ENCODE data around the gene FNIP2. TPM values are rescaled to one million over a fixed set of nuclear protein-coding genes. Genes with fewer than 3 reads are reported as not detected.

Gene FNIP2
- total and polyA plus RNA-seq, 9 of the 15 experiments (the other 6 are each of a cell fraction or from before 2014, with no cell fraction given), result 1.7 to 15.5 (median 8.3) TPM

DNA sequence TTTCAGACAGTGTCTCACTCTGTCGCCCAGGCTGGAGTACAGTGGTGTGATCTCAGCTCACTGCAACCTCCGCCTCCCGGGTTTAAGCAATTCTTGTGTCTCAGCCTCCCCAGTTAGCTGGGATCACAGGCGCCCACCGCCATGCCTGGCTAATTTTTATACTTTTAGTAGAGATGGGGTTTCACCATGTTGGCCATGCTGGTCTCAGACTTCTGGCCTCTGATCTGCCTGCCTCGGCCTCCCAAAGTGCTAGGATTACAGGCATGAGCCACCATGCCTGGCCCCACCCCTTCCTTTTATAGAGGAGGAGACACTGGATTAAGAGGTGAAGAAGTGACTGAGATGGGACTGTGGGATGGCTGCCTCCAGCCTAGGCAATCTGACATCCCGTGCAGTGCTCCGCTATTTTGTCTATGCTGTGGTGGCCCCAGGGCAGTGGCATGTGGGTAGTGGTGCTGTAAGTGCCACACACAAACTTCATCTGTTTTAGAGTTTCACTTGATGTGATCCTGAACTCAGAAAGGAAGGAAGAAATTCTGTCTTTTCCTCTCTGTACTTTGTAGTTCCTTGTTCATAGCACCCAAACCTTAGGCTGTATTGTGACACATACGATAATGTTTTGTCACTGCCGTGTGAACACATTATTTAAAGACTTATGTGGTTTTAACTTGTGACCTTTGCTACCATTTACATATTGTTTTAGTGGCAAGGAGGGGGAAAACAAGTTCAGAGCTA, 48.9 kb downstream of the FNIP2 start:
- Histone ChIP-seq H3K79me2 (ENCODE audit: control insufficient read depth, insufficient read depth, low read length) (peaks cover 4% of the 10 kb centered on the region; the same call in 2 of the 3 replicates), H2AFZ (ENCODE audit: low read depth, low read length) (no peak overlapping the region), H3K27me3 (ENCODE audit: control insufficient read depth in 2 of 2, insufficient read depth in 2 of 2, low read length in 2 of 2) (no peaks in the 10 kb centered on the region), H3K9me1 (ENCODE audit: control insufficient read depth, insufficient read depth, low read length) (no peaks in the 10 kb centered on the region), H3K36me3 (ENCODE audit: control insufficient read depth, insufficient read depth, low read length) (no peaks in the 10 kb centered on the region; the same call in 2 of the 3 replicates), H3K9ac (ENCODE audit: insufficient read depth in 1 of 2, low read depth in 2 of 2, low read length in 2 of 2) (no peak overlapping the region), H3K4me2 (ENCODE audit: insufficient read depth, low read length) (no peak overlapping the region), H3K27ac (ENCODE audit: extremely low read depth, low read depth, low read length) (0 out of 3 replicates have a peak overlapping the region, but pooled peaks have one; percentile 31), H3K9me3 (replicated peaks; ENCODE audit: control insufficient read depth, insufficient read depth, low read depth, low read length) (no peaks in the 10 kb centered on the region), H3K4me1 (replicated peaks in 1 of 2; ENCODE audit: control insufficient read depth in 2 of 2, insufficient read depth in 2 of 2, low read length in 2 of 2) (peaks cover 4 to 22% of the 10 kb centered on the region in 2 experiments), H3K4me3 (no peak overlapping the region), H4K20me1 (replicated peaks; ENCODE audit: control insufficient read depth, insufficient read depth, low read length) (no peaks in the 10 kb centered on the region; the same call in 1 of the 2 replicates)
- peak; percentile 42 for ATAC-seq
- no peak for DNase-seq (ENCODE audit: extremely low read depth in 1 of 4, low spot score in 3 of 4)
- 62% methylated on average over 8 of the region's 10 CpGs for WGBS (ENCODE audit: insufficient coverage, low coverage, missing lambda C conversion rate)
- ChIA-PET POLR2A (no interaction called here), CTCF (ENCODE audit: low intra/inter-chr PET ratio) (no interaction called here)
- TF ChIP-seq GATAD2B (IDR thresholded peaks at IDR 0.05; ENCODE audit: borderline replicate concordance) (no peak), NFYB (IDR thresholded peaks at IDR 0.05; ENCODE audit: extremely low read depth, insufficient read length) (no peak), ZNF785 (CRISPR knock-in tag; IDR thresholded peaks at IDR 0.05) (no peak), LCOR (CRISPR knock-in tag; IDR thresholded peaks at IDR 0.05) (no peak)
- TF ChIP-seq, protein P1, sequence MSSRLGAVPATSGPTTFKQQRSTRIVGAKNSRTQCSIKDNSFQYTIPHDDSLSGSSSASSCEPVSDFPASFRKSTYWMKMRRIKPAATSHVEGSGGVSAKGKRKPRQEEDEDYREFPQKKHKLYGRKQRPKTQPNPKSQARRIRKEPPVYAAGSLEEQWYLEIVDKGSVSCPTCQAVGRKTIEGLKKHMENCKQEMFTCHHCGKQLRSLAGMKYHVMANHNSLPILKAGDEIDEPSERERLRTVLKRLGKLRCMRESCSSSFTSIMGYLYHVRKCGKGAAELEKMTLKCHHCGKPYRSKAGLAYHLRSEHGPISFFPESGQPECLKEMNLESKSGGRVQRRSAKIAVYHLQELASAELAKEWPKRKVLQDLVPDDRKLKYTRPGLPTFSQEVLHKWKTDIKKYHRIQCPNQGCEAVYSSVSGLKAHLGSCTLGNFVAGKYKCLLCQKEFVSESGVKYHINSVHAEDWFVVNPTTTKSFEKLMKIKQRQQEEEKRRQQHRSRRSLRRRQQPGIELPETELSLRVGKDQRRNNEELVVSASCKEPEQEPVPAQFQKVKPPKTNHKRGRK (tag; IDR thresholded peaks at IDR 0.05), result no peak
- TF ChIP-seq, protein P2, sequence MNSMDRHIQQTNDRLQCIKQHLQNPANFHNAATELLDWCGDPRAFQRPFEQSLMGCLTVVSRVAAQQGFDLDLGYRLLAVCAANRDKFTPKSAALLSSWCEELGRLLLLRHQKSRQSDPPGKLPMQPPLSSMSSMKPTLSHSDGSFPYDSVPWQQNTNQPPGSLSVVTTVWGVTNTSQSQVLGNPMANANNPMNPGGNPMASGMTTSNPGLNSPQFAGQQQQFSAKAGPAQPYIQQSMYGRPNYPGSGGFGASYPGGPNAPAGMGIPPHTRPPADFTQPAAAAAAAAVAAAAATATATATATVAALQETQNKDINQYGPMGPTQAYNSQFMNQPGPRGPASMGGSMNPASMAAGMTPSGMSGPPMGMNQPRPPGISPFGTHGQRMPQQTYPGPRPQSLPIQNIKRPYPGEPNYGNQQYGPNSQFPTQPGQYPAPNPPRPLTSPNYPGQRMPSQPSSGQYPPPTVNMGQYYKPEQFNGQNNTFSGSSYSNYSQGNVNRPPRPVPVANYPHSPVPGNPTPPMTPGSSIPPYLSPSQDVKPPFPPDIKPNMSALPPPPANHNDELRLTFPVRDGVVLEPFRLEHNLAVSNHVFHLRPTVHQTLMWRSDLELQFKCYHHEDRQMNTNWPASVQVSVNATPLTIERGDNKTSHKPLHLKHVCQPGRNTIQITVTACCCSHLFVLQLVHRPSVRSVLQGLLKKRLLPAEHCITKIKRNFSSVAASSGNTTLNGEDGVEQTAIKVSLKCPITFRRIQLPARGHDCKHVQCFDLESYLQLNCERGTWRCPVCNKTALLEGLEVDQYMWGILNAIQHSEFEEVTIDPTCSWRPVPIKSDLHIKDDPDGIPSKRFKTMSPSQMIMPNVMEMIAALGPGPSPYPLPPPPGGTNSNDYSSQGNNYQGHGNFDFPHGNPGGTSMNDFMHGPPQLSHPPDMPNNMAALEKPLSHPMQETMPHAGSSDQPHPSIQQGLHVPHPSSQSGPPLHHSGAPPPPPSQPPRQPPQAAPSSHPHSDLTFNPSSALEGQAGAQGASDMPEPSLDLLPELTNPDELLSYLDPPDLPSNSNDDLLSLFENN (IDR thresholded peaks at IDR 0.05; ENCODE audit: low read depth in 2 of 2, low read length in 2 of 2), result no peak
- intact Hi-C loops (cut with micrococcal nuclease), result no loop called here
- in situ Hi-C loops (cut with MboI), result no loop called here
- no TSS peak for BruUV-seq (replicated peaks)
- peak; percentile 15 for FAIRE-seq

Data from K562 (cell line).